Kidney (tissue), 14 donors: ENCODE measurements around the gene LBH. TPM values are rescaled to one million over a fixed set of nuclear protein-coding genes. Genes with fewer than 3 reads are reported as not detected.

Experiments used
- DNase-seq, 5 donors: peaks; one replicate each; pipeline ENCODE4 v3.0.0-alpha.2; 2013 to 2020
- FAIRE-seq: peaks from 2 replicates; lab custom pipeline; 2012; peaks lifted over from hg19 to GRCh38; lab: Jason Lieb, UNC
- H3K27ac ChIP-seq, 2 donors: one replicate each; pipeline ENCODE4 v1.7.0; 2013; ENCODE audit warnings: low read depth in 2 of 2, low read length in 2 of 2, inconsistent platforms in 1 of 2
- H3K27me3 ChIP-seq: one replicate; pipeline ENCODE4 v1.7.1; 2013; ENCODE audit warnings: low read length, inconsistent platforms; ENCODE audit not compliant: control insufficient read depth, insufficient read depth
- H3K36me3 ChIP-seq, 3 donors: one replicate each; pipeline versions ENCODE4 v1.7.0 to v1.7.1; 2013; ENCODE audit warnings: low read length in 3 of 3, control low read depth in 1 of 3, inconsistent platforms in 1 of 3; ENCODE audit not compliant: insufficient read depth in 3 of 3, control insufficient read depth in 2 of 3
- H3K4me1 ChIP-seq, 3 donors: one replicate each; pipeline versions ENCODE4 v1.7.0 to v1.7.1; 2013; ENCODE audit warnings: low read length in 3 of 3, inconsistent platforms in 1 of 3, low read depth in 1 of 3; ENCODE audit not compliant: control insufficient read depth in 2 of 3, insufficient read depth in 2 of 3
- H3K4me3 ChIP-seq, 3 donors: one replicate each; pipeline versions ENCODE4 v1.7.0 to v1.8.1; 2013; ENCODE audit warnings: low read length in 3 of 3, control low read depth in 1 of 3, inconsistent platforms in 1 of 3
- H3K9ac ChIP-seq, 3 donors: one replicate each; pipeline versions ENCODE4 v1.7.0 to v1.7.1; 2013; ENCODE audit warnings: low read length in 3 of 3, control low read depth in 1 of 3, inconsistent platforms in 1 of 3
- H3K9me3 ChIP-seq, 3 donors: one replicate each; pipeline versions ENCODE4 v1.7.0 to v1.7.1; 2013; ENCODE audit warnings: low read length in 3 of 3, control low read depth in 1 of 3, inconsistent platforms in 1 of 3; ENCODE audit not compliant: control insufficient read depth in 2 of 3, insufficient read depth in 1 of 3
- CTCF ChIP-seq: IDR thresholded peaks from 3 replicates; pipeline ENCODE4 v1.5.1; 2012; ENCODE audit warnings: mild to moderate bottlenecking, moderate library complexity, borderline replicate concordance; ENCODE audit not compliant: insufficient read depth; ENCODE audit errors: extremely low read depth
- intact Hi-C: fragments of 100-400 bp; cut with DNase I; formaldehyde crosslinking; loops from one replicate; pipeline ENCODE4 v1.11.1; 2022
- polyA plus RNA-seq: library from polyadenylated mRNA; stranded (reverse); fragments of 350-450 nt; fragmentation: Illumina TruSeq; extraction: RNeasy Lipid Tissue Mini Kit (QIAGEN cat#74804); gene quantifications from one replicate; pipeline ENCODE4 v1.2.3, GENCODE V29; 2014; ENCODE audit warnings: low read depth, low replicate concordance; ENCODE audit not compliant: insufficient read depth
- total RNA-seq: library from RNA; stranded (reverse); fragmentation: NEBNext Ultra II Directional; extraction: Animal tissue kit (Norgen Biotek cat#: 25700); gene quantifications from one replicate; pipeline ENCODE4 v1.2.1, GENCODE V29; 2021
- donor health status: control.
- donor health status: control.
- donor health status: control.
- donor health status: control.
- donor health status: control.
- donor health status: DM: yes; HTN: yes; CAD: no.
- donor health status: Normal renal cell carcinoma (clear cell type).

LBH gene
- total and polyA plus RNA-seq, 2 donors from 2014 or later, result 27.2 to 81.9 TPM

GRCh38 chr2:30218814-30219213 lies 12.5 kb upstream of the LBH start:
- H3K4me1 ChIP-seq, result peaks cover 0 to 2% (median 0%) of the 10 kb centered on the region in 3 donors
- DNase-seq, result no peak
- H3K36me3 ChIP-seq, result no peaks in the 10 kb centered on the region
- no peak for TF ChIP-seq CTCF
- H3K4me3 ChIP-seq, result no peak overlapping the region
- H3K27me3 ChIP-seq, result no peaks in the 10 kb centered on the region
- no peak for FAIRE-seq
- H3K9me3 ChIP-seq, result no peaks in the 10 kb centered on the region
- intact Hi-C loops, result no loop called here
- H3K9ac ChIP-seq, result no peak overlapping the region
- no peak overlapping the region for H3K27ac ChIP-seq

GRCh38 chr2:30219886-30220875 lies 11.2 kb upstream of the LBH start:
- Histone ChIP-seq H3K4me1 (peaks cover 0 to 6% (median 4%) of the 10 kb centered on the region in 3 donors), H3K4me3 (no peak overlapping the region), H3K27ac (no peak overlapping the region), H3K36me3 (no peaks in the 10 kb centered on the region), H3K27me3 (no peaks in the 10 kb centered on the region), H3K9me3 (no peaks in the 10 kb centered on the region), H3K9ac (no peak overlapping the region)
- DNase-seq, result no peak
- no peak for FAIRE-seq
- intact Hi-C loops, result no loop called here
- TF ChIP-seq CTCF, result no peak

GRCh38 chr2:30221531-30221930 lies 9.8 kb upstream of the LBH start:
- H3K9me3 ChIP-seq, result no peaks in the 10 kb centered on the region
- no peak for DNase-seq
- H3K36me3 ChIP-seq, result no peaks in the 10 kb centered on the region
- H3K27me3 ChIP-seq, result no peaks in the 10 kb centered on the region
- peaks cover 0 to 12% (median 4%) of the 10 kb centered on the region in 3 donors for H3K4me1 ChIP-seq
- no peak overlapping the region for H3K27ac ChIP-seq
- H3K9ac ChIP-seq, result no peak overlapping the region
- no peak for FAIRE-seq
- intact Hi-C loops, result no loop called here
- no peak for TF ChIP-seq CTCF
- H3K4me3 ChIP-seq, result no peak overlapping the region
